HG03159 (cell line): ENCODE data around the gene SEC24A.
A peak's percentile ranks its signal among the peaks of the same experiment; 100 is the strongest.
"Not testable (repeated sequence)": the region's sequence is repeated elsewhere in the genome, so short reads cannot be mapped to it uniquely, and the experiment has no call there.

Source experiments
- ATAC-seq: cut with Tn5 transposase; IDR thresholded peaks from one replicate; pipeline ENCODE4 v1.9.1; 2021; ENCODE audit warnings: mild to moderate bottlenecking, moderate library complexity; ENCODE audit not compliant: unreplicated experiment

SEC24A gene

GRCh38 chr5:134648425-134649162 is at the start of gene SEC24A:
TSS of gene SEC24A (plus strand) at chr5:134648785. CDS start at chr5:134649077, 292 bp downstream.
- ATAC-seq, result peak; percentile 75

GRCh38 chr5:134599820-134600219 is 48.8 kb upstream of the SEC24A start:
- not testable (repeated sequence) for ATAC-seq

GRCh38 chr5:134600600-134600999 is 48.0 kb upstream of the SEC24A start:
- ATAC-seq, result no peak

- ATAC-seq, result no peak
Measured at GRCh38 chr5:134603059-134603458, 45.5 kb upstream of the SEC24A start.

- no peak for ATAC-seq
Measured at GRCh38 chr5:134604908-134605307, 43.7 kb upstream of the SEC24A start.

GRCh38 chr5:134606726-134607125 is 41.9 kb upstream of the SEC24A start:
- ATAC-seq, result no peak

- ATAC-seq, result no peak
Measured at GRCh38 chr5:134608555-134608954, 40.0 kb upstream of the SEC24A start.

GRCh38 chr5:134609232-134609851 is 39.2 kb upstream of the SEC24A start:
- ATAC-seq, result peak; percentile 67

GRCh38 chr5:134610725-134611124 is 37.9 kb upstream of the SEC24A start:
- no peak for ATAC-seq

GRCh38 chr5:134611515-134611914 is 37.1 kb upstream of the SEC24A start:
- ATAC-seq, result no peak

GRCh38 chr5:134614450-134615085 is 34.0 kb upstream of the SEC24A start:
- ATAC-seq, result no peak

GRCh38 chr5:134620634-134621033 is 28.0 kb upstream of the SEC24A start:
- no peak for ATAC-seq

- no peak for ATAC-seq
Measured at GRCh38 chr5:134625559-134625958, 23.0 kb upstream of the SEC24A start.

GRCh38 chr5:134626369-134627014 is 22.1 kb upstream of the SEC24A start:
- no peak for ATAC-seq

- ATAC-seq, result no peak
Measured at GRCh38 chr5:134634227-134634626, 14.4 kb upstream of the SEC24A start.

- not testable (repeated sequence) for ATAC-seq
Measured at GRCh38 chr5:134635366-134635765, 13.2 kb upstream of the SEC24A start.

GRCh38 chr5:134637116-134637721 is 11.4 kb upstream of the SEC24A start:
- no peak for ATAC-seq

GRCh38 chr5:134638760-134639201 is 9.8 kb upstream of the SEC24A start:
- no peak for ATAC-seq

- ATAC-seq, result no peak
Measured at GRCh38 chr5:134642931-134643530, 5.6 kb upstream of the SEC24A start.

GRCh38 chr5:134647750-134648424 is 698 bp upstream of the SEC24A start:
- ATAC-seq, result peak; percentile 43
